Hypothalamus (tissue), 51 donors: ENCODE measurements around the gene GALNT12.

Experiments
- DNase-seq, 51 donors: peaks; one replicate each; lab custom pipeline; 2025; lab: John Stamatoyannopoulos, UW

The GALNT12 gene

GRCh38 chr9:98851730-98852459, 44.4 kb downstream of the GALNT12 start:
- DNase-seq = no peak

GRCh38 chr9:98852460-98852734, 44.9 kb downstream of the GALNT12 start:
- DNase-seq = no peak

- no peak for DNase-seq
Measured at GRCh38 chr9:98852961-98853360, 45.5 kb downstream of the GALNT12 start.

- no peak for DNase-seq
Measured at GRCh38 chr9:98854266-98854665, 46.8 kb downstream of the GALNT12 start.

- DNase-seq = no peak
Measured at GRCh38 chr9:98855592-98855991, 48.1 kb downstream of the GALNT12 start.

- DNase-seq = no peak
Measured at GRCh38 chr9:98856982-98857381, 49.5 kb downstream of the GALNT12 start.

GRCh38 chr9:98859941-98860340, 52.5 kb downstream of the GALNT12 start:
- DNase-seq = no peak

- peak in 26 of 51 donors; percentile 1 to 66 (median 26) for DNase-seq
Measured at GRCh38 chr9:98860871-98861293, 53.4 kb downstream of the GALNT12 start.

- DNase-seq = no peak
Measured at GRCh38 chr9:98861781-98862504, 54.5 kb downstream of the GALNT12 start.

GRCh38 chr9:98862936-98863335, 55.5 kb downstream of the GALNT12 start:
- DNase-seq = no peak

GRCh38 chr9:98864281-98865174, 57.1 kb downstream of the GALNT12 start:
- no peak for DNase-seq

- no peak for DNase-seq
Measured at GRCh38 chr9:98865284-98865875, 57.9 kb downstream of the GALNT12 start.

GRCh38 chr9:98866435-98867102, 59.1 kb downstream of the GALNT12 start:
- no peak for DNase-seq

GRCh38 chr9:98867103-98867428, 59.6 kb downstream of the GALNT12 start:
- DNase-seq = no peak

GRCh38 chr9:98867429-98868168, 60.1 kb downstream of the GALNT12 start:
- DNase-seq = peak in 19 of 51 donors; percentile 2 to 26 (median 11)

- DNase-seq = no peak
Measured at GRCh38 chr9:98869078-98869745, 61.7 kb downstream of the GALNT12 start.

GRCh38 chr9:98869866-98870265, 62.4 kb downstream of the GALNT12 start:
- no peak for DNase-seq

- DNase-seq = no peak
Measured at GRCh38 chr9:98870782-98871557, 63.5 kb downstream of the GALNT12 start.
